ENCODE data around the gene DENND1C. TPM values are rescaled to one million over a fixed set of nuclear protein-coding genes. Genes with fewer than 3 reads are reported as not detected.
"Not testable (repeated sequence)": the region's sequence is repeated elsewhere in the genome, so short reads cannot be mapped to it uniquely, and the experiment has no call there.

Gene DENND1C
- total and polyA plus RNA-seq, 5 donors from 2014 or later, result 36.9 to 125 (median 42.3) TPM

DNA sequence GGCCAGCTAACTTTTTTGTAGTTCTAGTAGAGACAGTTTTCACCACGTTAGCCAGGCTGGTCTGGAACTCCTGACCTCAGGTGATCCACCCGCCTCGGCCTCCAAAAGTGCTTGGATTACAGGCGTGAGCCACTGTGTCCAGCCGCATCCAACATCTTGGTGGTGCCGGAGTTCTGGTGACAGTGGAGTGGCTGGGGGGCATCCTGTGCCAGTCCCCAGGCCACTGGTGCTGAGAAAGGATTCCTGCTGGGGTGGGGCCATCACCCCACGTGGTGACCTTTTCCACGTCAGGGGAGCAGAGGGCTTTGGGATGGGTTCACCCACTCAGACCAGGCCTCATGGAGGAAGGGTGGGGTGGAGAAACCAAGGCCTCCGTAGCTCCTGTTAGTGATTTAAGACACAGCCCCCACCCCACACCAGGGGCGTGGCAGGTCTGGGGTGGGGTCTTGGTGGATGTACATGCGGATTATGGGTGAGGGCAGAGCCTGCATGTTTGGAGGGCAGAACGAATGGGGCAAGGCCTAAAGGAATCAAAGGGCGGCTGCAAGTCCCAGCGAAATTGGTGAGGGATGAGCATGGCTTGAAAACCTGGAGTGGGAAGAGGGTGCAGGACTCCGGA, 33.4 kb upstream of the DENND1C start:
- Histone ChIP-seq H3K9me3 (ENCODE audit: control insufficient read depth in 2 of 2, low read length in 2 of 2) (no peaks in the 10 kb centered on the region), H3K27ac (ENCODE audit: insufficient read depth, low read length, poor library complexity, severe bottlenecking) (no peak overlapping the region), H3K27me3 (ENCODE audit: control insufficient read depth, insufficient read depth, low read length) (no peaks in the 10 kb centered on the region), H3K4me1 (ENCODE audit: control insufficient read depth, insufficient read depth, low read length, poor library complexity, severe bottlenecking) (peaks cover 28% of the 10 kb centered on the region), H3K4me3 (ENCODE audit: low read depth, low read length) (no peak overlapping the region), H3K36me3 (ENCODE audit: control insufficient read depth, insufficient read depth, low read length) (no peaks in the 10 kb centered on the region)
- DNase-seq (no peak), ATAC-seq (ENCODE audit: low read depth in 2 of 2) (no peak)
- peak overlapping the region in 1 of 3 donors; percentile 26 for H3K27ac Mint-ChIP-seq
- H3K27me3 Mint-ChIP-seq, result no peaks in the 10 kb centered on the region
- H3K4me1 Mint-ChIP-seq, result peaks cover 5 to 35% (median 20%) of the 10 kb centered on the region in 4 donors
- peak overlapping the region; percentile 15 to 97 (median 84) for H3K4me3 Mint-ChIP-seq
- no peaks in the 10 kb centered on the region for H3K9me3 Mint-ChIP-seq
- no peaks in the 10 kb centered on the region for H3K36me3 Mint-ChIP-seq

DNA sequence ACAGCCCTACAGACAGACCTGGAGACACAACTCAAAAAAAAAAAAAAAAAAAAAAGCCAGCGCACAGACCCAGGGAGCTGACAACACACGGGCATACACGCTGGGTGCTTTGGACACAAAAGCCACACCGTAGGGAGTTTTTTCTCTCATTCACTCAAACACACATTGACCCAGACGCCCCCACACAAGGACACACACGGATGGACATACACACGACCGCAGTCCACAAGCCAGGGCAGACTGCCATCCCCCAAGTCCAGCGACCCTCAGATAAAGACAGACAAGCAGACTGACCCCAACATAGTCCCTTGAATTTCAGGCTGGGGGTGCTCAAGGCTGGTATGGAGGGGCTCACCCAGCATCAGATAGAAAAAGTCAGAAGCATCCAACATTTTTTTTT, 32.5 kb upstream of the DENND1C start:
- Histone ChIP-seq H3K27ac (ENCODE audit: insufficient read depth, low read length, poor library complexity, severe bottlenecking) (no peak overlapping the region), H3K27me3 (ENCODE audit: control insufficient read depth, insufficient read depth, low read length) (no peaks in the 10 kb centered on the region), H3K36me3 (ENCODE audit: control insufficient read depth, insufficient read depth, low read length) (no peaks in the 10 kb centered on the region), H3K9me3 (ENCODE audit: control insufficient read depth in 2 of 2, low read length in 2 of 2) (no peaks in the 10 kb centered on the region), H3K4me3 (ENCODE audit: low read depth, low read length) (no peak overlapping the region), H3K4me1 (ENCODE audit: control insufficient read depth, insufficient read depth, low read length, poor library complexity, severe bottlenecking) (peaks cover 28% of the 10 kb centered on the region)
- DNase-seq, result no peak
- no peak overlapping the region for H3K27ac Mint-ChIP-seq
- no peaks in the 10 kb centered on the region for H3K27me3 Mint-ChIP-seq
- peaks cover 5 to 32% (median 20%) of the 10 kb centered on the region in 4 donors for H3K4me1 Mint-ChIP-seq
- H3K9me3 Mint-ChIP-seq, result no peaks in the 10 kb centered on the region
- H3K36me3 Mint-ChIP-seq, result no peaks in the 10 kb centered on the region
- ATAC-seq (ENCODE audit: low read depth in 2 of 2), result no peak
- H3K4me3 Mint-ChIP-seq, result peak overlapping the region; percentile 39 to 83 (median 54)

DNA sequence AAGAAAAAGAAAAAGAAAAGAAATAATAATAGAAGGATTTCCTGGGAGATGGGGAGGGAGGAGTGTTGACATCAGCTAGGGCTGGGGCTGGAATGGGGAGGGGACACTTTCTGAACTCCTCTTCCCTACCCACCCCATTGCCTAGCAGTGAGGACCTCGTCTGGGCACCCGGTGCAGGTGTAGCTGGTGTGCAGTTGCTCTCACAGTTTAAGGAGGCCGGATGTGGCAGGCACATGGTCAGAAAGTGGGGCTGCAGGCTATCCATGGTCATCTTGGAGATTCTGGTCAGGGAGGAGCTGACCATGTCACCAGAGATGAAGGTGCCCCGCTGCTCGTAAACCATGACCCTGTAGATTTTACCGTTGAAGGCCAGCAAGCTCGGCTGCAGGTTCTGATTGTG, 29.0 kb upstream of the DENND1C start:
- H3K4me3 Mint-ChIP-seq, result no peak overlapping the region
- no peaks in the 10 kb centered on the region for H3K4me1 ChIP-seq (ENCODE audit: control insufficient read depth, insufficient read depth, low read length, poor library complexity, severe bottlenecking)
- no peaks in the 10 kb centered on the region for H3K27me3 ChIP-seq (ENCODE audit: control insufficient read depth, insufficient read depth, low read length)
- H3K27ac ChIP-seq (ENCODE audit: insufficient read depth, low read length, poor library complexity, severe bottlenecking), result no peak overlapping the region
- no peaks in the 10 kb centered on the region for H3K27me3 Mint-ChIP-seq
- H3K36me3 ChIP-seq (ENCODE audit: control insufficient read depth, insufficient read depth, low read length), result no peaks in the 10 kb centered on the region
- no peaks in the 10 kb centered on the region for H3K36me3 Mint-ChIP-seq
- no peak for ATAC-seq (ENCODE audit: low read depth in 2 of 2)
- DNase-seq, result no peak
- no peaks in the 10 kb centered on the region for H3K9me3 Mint-ChIP-seq
- H3K27ac Mint-ChIP-seq, result no peak overlapping the region
- H3K9me3 ChIP-seq (ENCODE audit: control insufficient read depth in 2 of 2, low read length in 2 of 2), result no peaks in the 10 kb centered on the region
- no peak overlapping the region for H3K4me3 ChIP-seq (ENCODE audit: low read depth, low read length)
- H3K4me1 Mint-ChIP-seq, result peaks cover 0 to 6% (median 0%) of the 10 kb centered on the region in 4 donors

DNA sequence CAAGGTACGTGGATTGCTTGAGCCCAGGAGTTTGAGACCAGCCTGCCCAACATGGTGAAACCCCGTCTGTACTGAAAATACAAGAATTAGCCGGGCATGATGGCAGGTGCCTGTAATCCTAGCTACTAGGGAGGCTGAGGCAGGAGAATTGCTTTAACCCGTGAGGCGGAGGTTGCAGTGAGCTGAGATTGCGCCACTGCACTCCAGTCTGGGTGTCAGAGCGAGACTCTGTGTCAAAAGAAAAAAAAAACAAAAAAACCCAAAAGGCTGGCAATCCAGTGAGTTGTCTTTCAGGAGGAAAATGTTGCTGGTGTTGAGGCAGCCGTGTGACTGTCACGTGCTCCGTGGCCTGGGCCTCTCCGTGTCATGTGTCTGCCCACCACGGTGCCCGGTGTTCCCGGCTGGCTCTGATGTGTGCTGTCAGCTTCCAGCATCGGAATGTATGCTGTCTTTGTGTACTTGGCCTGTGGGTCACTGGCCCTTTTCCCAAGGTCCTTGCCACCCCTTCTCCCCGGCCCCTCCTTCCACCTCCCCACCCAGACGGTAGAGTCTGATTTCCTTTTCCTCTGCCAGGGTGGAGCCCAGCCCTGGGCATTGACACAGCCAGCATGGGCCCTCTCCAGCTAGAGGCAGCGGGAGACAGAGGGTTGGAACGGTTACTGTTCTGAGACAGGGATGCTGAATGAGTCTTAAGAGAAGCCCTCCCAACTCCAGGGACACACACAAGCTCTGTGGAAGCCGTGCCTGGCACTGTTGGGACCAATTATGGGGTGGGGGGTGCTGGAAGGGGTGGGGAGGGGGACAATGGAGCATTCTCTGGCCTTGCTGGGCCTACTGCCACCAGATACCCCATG, 27.8 kb upstream of the DENND1C start:
- DNase-seq, result no peak
- no peak overlapping the region for H3K4me3 Mint-ChIP-seq
- Histone ChIP-seq H3K27me3 (ENCODE audit: control insufficient read depth, insufficient read depth, low read length) (no peaks in the 10 kb centered on the region), H3K27ac (ENCODE audit: insufficient read depth, low read length, poor library complexity, severe bottlenecking) (no peak overlapping the region), H3K4me1 (ENCODE audit: control insufficient read depth, insufficient read depth, low read length, poor library complexity, severe bottlenecking) (peaks cover 5% of the 10 kb centered on the region), H3K36me3 (ENCODE audit: control insufficient read depth, insufficient read depth, low read length) (no peaks in the 10 kb centered on the region), H3K9me3 (ENCODE audit: control insufficient read depth in 2 of 2, low read length in 2 of 2) (no peaks in the 10 kb centered on the region), H3K4me3 (ENCODE audit: low read depth, low read length) (no peak overlapping the region)
- no peaks in the 10 kb centered on the region for H3K9me3 Mint-ChIP-seq
- H3K36me3 Mint-ChIP-seq, result no peaks in the 10 kb centered on the region
- no peak for ATAC-seq (ENCODE audit: low read depth in 2 of 2)
- H3K27ac Mint-ChIP-seq, result no peak overlapping the region
- no peaks in the 10 kb centered on the region for H3K27me3 Mint-ChIP-seq
- H3K4me1 Mint-ChIP-seq, result peaks cover 0 to 11% (median 5%) of the 10 kb centered on the region in 4 donors

DNA sequence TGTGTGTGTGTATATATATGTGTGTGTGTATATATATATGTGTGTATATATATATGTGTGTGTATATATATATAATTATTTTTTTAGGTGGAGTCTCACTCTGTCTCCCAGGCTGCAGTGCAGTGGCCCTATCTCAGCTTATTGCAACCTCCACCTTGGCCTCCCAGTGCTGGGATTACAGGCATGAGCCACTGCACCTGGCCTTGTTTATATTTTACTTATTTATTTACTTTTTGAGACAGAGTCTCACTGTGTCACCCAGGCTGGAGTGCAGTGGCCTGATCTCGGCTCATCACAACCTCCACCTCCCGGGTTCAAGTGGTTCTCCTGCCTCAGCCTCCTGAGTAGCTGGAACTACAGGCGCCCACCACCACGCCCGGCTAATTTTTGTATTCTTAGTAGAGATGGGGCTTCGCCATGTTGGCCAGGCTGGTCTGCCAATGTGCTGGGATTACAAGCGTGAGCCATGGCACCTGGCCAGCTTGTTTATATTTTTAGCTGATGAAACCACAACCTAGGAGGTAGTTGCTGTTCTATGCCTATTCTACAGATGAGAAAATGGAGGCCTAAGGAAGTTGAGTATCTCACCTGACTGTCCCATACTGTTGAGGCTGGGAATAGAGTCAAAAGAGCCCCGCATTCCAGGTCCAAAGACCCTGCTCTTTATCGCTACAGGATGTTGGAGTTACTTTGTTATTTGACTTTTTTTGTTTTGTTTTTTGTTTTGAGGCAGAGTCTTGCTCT, 26.6 kb upstream of the DENND1C start:
- H3K27me3 ChIP-seq (ENCODE audit: control insufficient read depth, insufficient read depth, low read length); H3K4me3 ChIP-seq (ENCODE audit: low read depth, low read length); H3K27ac ChIP-seq (ENCODE audit: insufficient read depth, low read length, poor library complexity, severe bottlenecking); DNase-seq; H3K9me3 ChIP-seq (ENCODE audit: control insufficient read depth in 2 of 2, low read length in 2 of 2); H3K4me1 Mint-ChIP-seq; H3K4me3 Mint-ChIP-seq; H3K9me3 Mint-ChIP-seq; H3K4me1 ChIP-seq (ENCODE audit: control insufficient read depth, insufficient read depth, low read length, poor library complexity, severe bottlenecking); H3K27me3 Mint-ChIP-seq; H3K36me3 Mint-ChIP-seq; H3K36me3 ChIP-seq (ENCODE audit: control insufficient read depth, insufficient read depth, low read length); ATAC-seq (ENCODE audit: low read depth in 2 of 2): not testable (repeated sequence)
- H3K27ac Mint-ChIP-seq, result peak overlapping the region in 1 of 3 donors; percentile 43

DNA sequence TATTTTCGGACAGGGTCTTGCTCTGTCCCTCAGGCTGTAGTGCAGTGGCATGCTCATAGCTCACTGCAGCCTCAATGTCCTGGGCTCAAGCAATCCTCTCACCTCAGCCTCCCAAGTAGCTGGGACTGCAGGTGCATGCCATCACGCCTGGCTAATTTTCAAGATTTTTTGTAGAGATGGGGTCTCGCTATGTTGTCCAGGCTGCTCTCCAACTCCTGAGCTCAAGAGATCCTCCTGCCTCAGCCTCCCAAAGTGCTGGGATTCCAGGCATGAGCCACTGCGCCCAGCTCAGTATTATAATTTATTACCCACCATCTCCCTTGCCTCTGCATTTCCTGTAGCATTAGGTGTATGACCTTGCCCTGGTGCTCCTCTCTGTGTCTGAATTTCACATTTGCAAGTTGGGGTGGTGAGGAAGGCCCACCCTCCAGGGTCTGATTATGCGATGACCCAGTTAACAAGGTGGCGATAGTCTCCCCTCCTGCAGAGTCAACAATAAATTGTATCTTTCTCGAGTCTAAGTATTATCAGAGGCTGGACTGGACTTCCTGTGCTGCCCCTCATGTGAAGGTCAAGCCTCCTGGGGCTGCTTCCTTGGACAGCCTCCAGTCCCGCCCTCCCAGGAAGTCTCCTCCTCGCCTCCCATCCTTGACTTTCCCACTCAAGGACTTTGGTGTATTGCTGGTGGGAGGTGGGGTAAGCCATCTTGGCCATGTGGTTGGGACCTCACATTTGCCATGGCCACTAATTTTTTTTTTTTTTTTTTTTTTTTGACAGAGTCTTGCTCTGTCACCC, 22.0 kb upstream of the DENND1C start:
- no peak overlapping the region for H3K27ac Mint-ChIP-seq
- H3K36me3 Mint-ChIP-seq, result no peaks in the 10 kb centered on the region

More for the DNA sequence above, 22.0 kb upstream of the DENND1C start:
- Mint-ChIP-seq H3K9me3 (peaks cover 0 to 5% (median 0%) of the 10 kb centered on the region in 7 donors), H3K27me3 (peaks cover 40% of the 10 kb centered on the region), H3K4me3 (peak overlapping the region in 2 of 4 donors; percentile 41 to 64), H3K4me1 (peaks cover 0 to 19% (median 7%) of the 10 kb centered on the region in 4 donors)
- H3K27me3 ChIP-seq (ENCODE audit: control insufficient read depth, insufficient read depth, low read length), result peaks cover 9% of the 10 kb centered on the region
- no peaks in the 10 kb centered on the region for H3K36me3 ChIP-seq (ENCODE audit: control insufficient read depth, insufficient read depth, low read length)
- ATAC-seq (ENCODE audit: low read depth in 2 of 2) (no peak), DNase-seq (no peak)
- H3K9me3 ChIP-seq (ENCODE audit: control insufficient read depth in 2 of 2, low read length in 2 of 2), result no peaks in the 10 kb centered on the region
- no peak overlapping the region for H3K4me3 ChIP-seq (ENCODE audit: low read depth, low read length)
- no peak overlapping the region for H3K27ac ChIP-seq (ENCODE audit: insufficient read depth, low read length, poor library complexity, severe bottlenecking)
- H3K4me1 ChIP-seq (ENCODE audit: control insufficient read depth, insufficient read depth, low read length, poor library complexity, severe bottlenecking), result peaks cover 19% of the 10 kb centered on the region

All from CD4-positive, CD25-positive, alpha-beta regulatory T cell (primary cell).